IgD-negative memory B cell (primary cell): ENCODE results near the gene POLH. TPM values are rescaled to one million over a fixed set of nuclear protein-coding genes. Genes with fewer than 3 reads are reported as not detected.

Source experiments
- polyA plus RNA-seq: library from polyadenylated mRNA; unstranded; fragments of 300-500 nt; fragmentation: Illumina TruSeq; gene quantifications from one replicate; pipeline ENCODE4 v1.2.3, GENCODE V29; 2021

POLH gene
- polyA plus RNA-seq, 1 donor from 2014 or later: 30.6 TPM

Other genes starting within 250 kb of the POLH start
- gene ZNF318, start 206.5 kb upstream of the POLH start, polyA plus RNA-seq: 10.7 TPM
- gene ABCC10, start 148.6 kb upstream of the POLH start, polyA plus RNA-seq: 13.4 TPM
- not detected for gene DLK2, start 120.6 kb upstream of the POLH start, polyA plus RNA-seq
- gene TJAP1, start 98.6 kb upstream of the POLH start, polyA plus RNA-seq: 9.2 TPM
- not detected for gene LRRC73, start 65.8 kb upstream of the POLH start, polyA plus RNA-seq
- 87.2 TPM for gene YIPF3, start 59.3 kb upstream of the POLH start, polyA plus RNA-seq
- gene POLR1C, start 59.1 kb upstream of the POLH start, polyA plus RNA-seq: 19.6 TPM
- gene XPO5, start 147 bp upstream of the POLH start, polyA plus RNA-seq: 7.7 TPM
- 5.5 TPM for gene GTPBP2, start 53.1 kb downstream of the POLH start, polyA plus RNA-seq
- 23.3 TPM for gene MAD2L1BP, start 59.7 kb downstream of the POLH start, polyA plus RNA-seq
- 1.2 TPM for gene RSPH9, start 68.9 kb downstream of the POLH start, polyA plus RNA-seq
- gene MRPS18A, start 111.6 kb downstream of the POLH start, polyA plus RNA-seq: 84.4 TPM
- gene VEGFA, start 194.0 kb downstream of the POLH start, polyA plus RNA-seq: 0.19 TPM